DND-41 (cell line): ENCODE data around the gene OAS2.

Experiments
- ATAC-seq: fragments of 200-7000 bp; cut with Tn5 transposase; 3 replicates; pipeline ENCODE4 v1.9.1; 2021; ENCODE audit warnings: low read depth; ENCODE audit not compliant: insufficient read depth
- DNase-seq: peaks from one replicate; pipeline ENCODE4 v3.0.0-alpha.2; 2020
- H2AFZ ChIP-seq: 2 replicates; pipeline ENCODE4 v1.6.0; 2012; ENCODE audit warnings: low read depth, low read length
- H3K27ac ChIP-seq: 2 replicates; pipeline ENCODE4 v1.5.1; 2012; ENCODE audit warnings: low read length, inconsistent platforms
- H3K27me3 ChIP-seq: fragments of 200-600 bp; sonication (generic); 2 replicates; pipeline ENCODE4 v1.6.0; 2012; ENCODE audit warnings: low read length, mild to moderate bottlenecking, inconsistent platforms; ENCODE audit not compliant: insufficient read depth, poor library complexity
- H3K36me3 ChIP-seq: 2 replicates; pipeline ENCODE4 v1.5.1; 2012; ENCODE audit warnings: low read length, inconsistent platforms; ENCODE audit not compliant: insufficient read depth
- H3K4me1 ChIP-seq: 2 replicates; pipeline ENCODE4 v1.5.1; 2012; ENCODE audit warnings: mild to moderate bottlenecking, low read length; ENCODE audit not compliant: insufficient read depth
- H3K4me2 ChIP-seq: 2 replicates; pipeline ENCODE4 v1.6.0; 2012; ENCODE audit warnings: mild to moderate bottlenecking, moderate library complexity, low read length, inconsistent platforms; ENCODE audit not compliant: insufficient read depth
- H3K4me3 ChIP-seq, 2 experiments: fragments of 200-600 bp in 1 of 2; shearing (Covaris generic) in 1 of 2; 2 replicates each; pipeline ENCODE4 v1.5.1; 2012 to 2016; ENCODE audit warnings: inconsistent platforms in 2 of 2, low read length in 2 of 2, mild to moderate bottlenecking in 2 of 2, low read depth in 1 of 2, moderate library complexity in 1 of 2
- H3K79me2 ChIP-seq: 2 replicates; pipeline ENCODE4 v1.6.0; 2012; ENCODE audit warnings: low read length, inconsistent platforms; ENCODE audit not compliant: insufficient read depth
- H3K9ac ChIP-seq: 2 replicates; pipeline ENCODE4 v1.6.0; 2012; ENCODE audit warnings: low read depth, mild to moderate bottlenecking, inconsistent platforms, low read length, moderate library complexity
- H3K9me3 ChIP-seq: 2 replicates; pipeline ENCODE4 v1.5.1; 2012; ENCODE audit warnings: low read length, moderate library complexity, mild to moderate bottlenecking, inconsistent platforms; ENCODE audit not compliant: insufficient read depth, severe bottlenecking
- H4K20me1 ChIP-seq: 2 replicates; pipeline ENCODE4 v1.6.0; 2012; ENCODE audit warnings: low read length; ENCODE audit not compliant: insufficient read depth
- EZH2 ChIP-seq: IDR thresholded peaks from 3 replicates; pipeline ENCODE4 v1.6.1; 2012; ENCODE audit warnings: borderline replicate concordance, low read depth, mild to moderate bottlenecking, moderate library complexity, low read length, inconsistent platforms; ENCODE audit not compliant: severe bottlenecking
- TF ChIP-seq, protein P1 (sequence below): IDR thresholded peaks from 2 replicates; pipeline ENCODE4 v1.5.1; 2012; ENCODE audit warnings: borderline replicate concordance, low read length, moderate library complexity, mild to moderate bottlenecking; ENCODE audit not compliant: poor library complexity, severe bottlenecking; ENCODE audit errors: extremely low read depth

The OAS2 gene

DNA sequence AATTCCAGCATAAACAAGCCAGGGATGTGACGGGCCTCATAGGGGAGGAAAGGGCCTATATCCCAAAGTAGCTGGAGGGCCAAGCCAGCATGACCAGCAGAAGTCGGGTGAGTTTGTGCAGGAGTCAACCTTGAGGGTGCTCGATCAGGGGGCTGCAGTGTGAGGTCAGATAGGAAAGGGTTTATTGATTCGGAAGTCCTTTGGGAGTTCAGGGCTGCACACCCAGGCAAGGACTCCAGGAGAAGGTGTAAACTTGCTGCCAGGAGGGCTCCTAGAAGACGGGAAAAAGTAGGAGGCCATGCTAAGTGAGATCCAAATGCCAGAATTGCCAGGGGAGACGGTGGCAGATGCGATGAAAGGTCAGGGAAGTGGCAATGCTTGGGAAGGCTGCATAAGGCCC is 3.4 kb upstream of the OAS2 start:
- Histone ChIP-seq H4K20me1 (no peaks in the 10 kb centered on the region), H3K4me1 (peaks cover 31% of the 10 kb centered on the region), H3K9me3 (no peaks in the 10 kb centered on the region), H3K9ac (no peak overlapping the region), H3K36me3 (peaks cover 3% of the 10 kb centered on the region; the same call in 1 of the 2 replicates), H2AFZ (no peak overlapping the region), H3K79me2 (peaks cover 15% of the 10 kb centered on the region), H3K27me3 (no peaks in the 10 kb centered on the region), H3K4me2 (no peak overlapping the region), H3K4me3 (no peak overlapping the region), H3K27ac (no peak overlapping the region)
- no peak for TF ChIP-seq EZH2
- TF ChIP-seq, protein P1, sequence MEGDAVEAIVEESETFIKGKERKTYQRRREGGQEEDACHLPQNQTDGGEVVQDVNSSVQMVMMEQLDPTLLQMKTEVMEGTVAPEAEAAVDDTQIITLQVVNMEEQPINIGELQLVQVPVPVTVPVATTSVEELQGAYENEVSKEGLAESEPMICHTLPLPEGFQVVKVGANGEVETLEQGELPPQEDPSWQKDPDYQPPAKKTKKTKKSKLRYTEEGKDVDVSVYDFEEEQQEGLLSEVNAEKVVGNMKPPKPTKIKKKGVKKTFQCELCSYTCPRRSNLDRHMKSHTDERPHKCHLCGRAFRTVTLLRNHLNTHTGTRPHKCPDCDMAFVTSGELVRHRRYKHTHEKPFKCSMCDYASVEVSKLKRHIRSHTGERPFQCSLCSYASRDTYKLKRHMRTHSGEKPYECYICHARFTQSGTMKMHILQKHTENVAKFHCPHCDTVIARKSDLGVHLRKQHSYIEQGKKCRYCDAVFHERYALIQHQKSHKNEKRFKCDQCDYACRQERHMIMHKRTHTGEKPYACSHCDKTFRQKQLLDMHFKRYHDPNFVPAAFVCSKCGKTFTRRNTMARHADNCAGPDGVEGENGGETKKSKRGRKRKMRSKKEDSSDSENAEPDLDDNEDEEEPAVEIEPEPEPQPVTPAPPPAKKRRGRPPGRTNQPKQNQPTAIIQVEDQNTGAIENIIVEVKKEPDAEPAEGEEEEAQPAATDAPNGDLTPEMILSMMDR, result no peak
- ATAC-seq (no peak), DNase-seq (no peak)

GRCh38 chr12:112977139-112977538 is 1.2 kb upstream of the OAS2 start:
- H2AFZ ChIP-seq, result peak overlapping the region; percentile 88; the same call in 1 of the 2 replicates
- H3K4me2 ChIP-seq, result peak overlapping the region; percentile 84
- H3K9ac ChIP-seq, result peak overlapping the region; percentile 72
- no peaks in the 10 kb centered on the region for H3K36me3 ChIP-seq
- peaks cover 24% of the 10 kb centered on the region for H3K79me2 ChIP-seq
- peaks cover 40% of the 10 kb centered on the region for H3K4me1 ChIP-seq
- TF ChIP-seq, protein P1, result no peak
- no peak for TF ChIP-seq EZH2
- peaks cover under 1% of the 10 kb centered on the region for H3K9me3 ChIP-seq
- H3K27ac ChIP-seq, result peak overlapping the region; percentile 93; the same call in 1 of the 2 replicates
- H4K20me1 ChIP-seq, result no peaks in the 10 kb centered on the region
- ATAC-seq, result no peak
- no peaks in the 10 kb centered on the region for H3K27me3 ChIP-seq
- DNase-seq, result no peak
- H3K4me3 ChIP-seq, result no peak overlapping the region

DNA sequence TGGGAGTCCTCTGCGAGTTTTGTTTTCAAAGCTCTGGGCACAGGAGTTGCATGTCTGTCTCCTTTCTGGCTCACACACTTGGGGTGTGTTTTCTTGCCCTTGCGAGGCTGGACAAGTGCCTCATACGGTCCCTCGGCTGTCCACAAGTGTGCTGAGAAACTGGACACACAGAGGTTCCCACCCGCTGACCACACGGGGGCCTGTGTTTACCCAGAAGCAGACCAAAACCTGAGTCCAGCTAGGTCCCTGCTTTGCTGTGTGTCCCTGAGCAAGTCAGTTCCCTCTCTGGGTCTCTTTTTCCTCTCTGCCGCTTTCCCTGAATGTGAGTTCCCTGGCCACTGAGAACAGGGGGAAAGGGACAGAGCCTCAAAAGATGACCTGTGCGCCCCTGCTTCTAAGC is 678 bp upstream of the OAS2 start:
- Histone ChIP-seq H3K79me2 (peaks cover 24% of the 10 kb centered on the region), H3K36me3 (no peaks in the 10 kb centered on the region), H3K9me3 (peaks cover 3% of the 10 kb centered on the region), H3K4me2 (peak overlapping the region; percentile 84), H3K27ac (peak overlapping the region; percentile 93), H2AFZ (peak overlapping the region; percentile 88), H3K27me3 (no peaks in the 10 kb centered on the region), H3K4me3 (peak overlapping the region; percentile 18 to 80), H3K9ac (peak overlapping the region; percentile 72), H4K20me1 (no peaks in the 10 kb centered on the region), H3K4me1 (peaks cover 40% of the 10 kb centered on the region)
- ATAC-seq (no peak), DNase-seq (no peak)
- TF ChIP-seq, protein P1, result no peak
- TF ChIP-seq EZH2, result no peak
